PC-9 (cell line): ENCODE data around the gene ZNF407. TPM values are rescaled to one million over a fixed set of nuclear protein-coding genes. Genes with fewer than 3 reads are reported as not detected.
"Not testable (repeated sequence)": the region's sequence is repeated elsewhere in the genome, so short reads cannot be mapped to it uniquely, and the experiment has no call there.

Experiments
- BruUV-seq: library from RNA; stranded (reverse); fragments of 400-500 nt; replicated peaks from 2 replicates; lab custom pipeline; 2021; lab: Mats Ljungman, UMichigan
- CTCF ChIA-PET: fragments of 300-600 bp; sonication (Branson Sonifier 250); formaldehyde crosslinking; loops from one replicate; lab custom pipeline; 2022; ENCODE audit warnings: antibody characterized with exemption; lab: Charles Lee
- POLR2A ChIA-PET: fragments of 300-600 bp; sonication (Branson Sonifier 250); formaldehyde crosslinking; loops from one replicate; lab custom pipeline; 2022; ENCODE audit warnings: antibody characterized with exemption; ENCODE audit not compliant: unreplicated experiment; lab: Charles Lee
- DNase-seq, 2 experiments: peaks; one replicate each; pipeline versions ENCODE4 v3.0.0 to v3.0.0-alpha.2; 2015 to 2022; ENCODE audit warnings: mixed read lengths in 1 of 2
- H2AFZ ChIP-seq: fragments of 200-600 bp; sonication (generic); 2 replicates; pipeline ENCODE4 v1.8.1; 2017; ENCODE audit warnings: antibody characterized with exemption
- H3F3A ChIP-seq: fragments of 200-600 bp; sonication (generic); 2 replicates; pipeline ENCODE4 v1.8.1; 2017; ENCODE audit warnings: antibody characterized with exemption, mild to moderate bottlenecking, low read depth; ENCODE audit not compliant: insufficient read depth
- H3K27ac ChIP-seq: fragments of 200-600 bp; sonication (generic); 2 replicates; pipeline ENCODE4 v1.6.1; 2016; ENCODE audit warnings: mixed run types
- H3K27me3 ChIP-seq: fragments of 200-600 bp; sonication (generic); 2 replicates; pipeline ENCODE4 v1.6.1; 2016; ENCODE audit warnings: low read depth, mixed run types; ENCODE audit not compliant: insufficient read depth
- H3K36me3 ChIP-seq: fragments of 200-600 bp; sonication (generic); 2 replicates; pipeline ENCODE4 v1.6.1; 2016; ENCODE audit warnings: low read depth, mixed run types
- H3K4me1 ChIP-seq: fragments of 200-600 bp; sonication (generic); replicated peaks from 2 replicates; pipeline ENCODE4 v1.6.1; 2016; ENCODE audit warnings: mixed run types; ENCODE audit not compliant: insufficient read depth
- H3K4me2 ChIP-seq: fragments of 200-600 bp; sonication (generic); 2 replicates; pipeline ENCODE4 v1.6.1; 2017; ENCODE audit warnings: mixed run types
- H3K4me3 ChIP-seq: fragments of 200-600 bp; sonication (generic); 2 replicates; pipeline ENCODE4 v1.6.1; 2016; ENCODE audit warnings: mixed run types
- H3K79me2 ChIP-seq: fragments of 200-600 bp; sonication (generic); 2 replicates; pipeline ENCODE4 v1.6.1; 2017; ENCODE audit warnings: low read depth, mixed run types
- H3K9me2 ChIP-seq: fragments of 200-600 bp; sonication (generic); 2 replicates; pipeline ENCODE4 v1.8.1; 2017; ENCODE audit warnings: mild to moderate bottlenecking; ENCODE audit not compliant: insufficient read depth
- H3K9me3 ChIP-seq: fragments of 200-600 bp; sonication (generic); 2 replicates; pipeline ENCODE4 v1.8.1; 2016; ENCODE audit warnings: low read depth; ENCODE audit not compliant: insufficient read depth
- H4K20me1 ChIP-seq: fragments of 200-600 bp; sonication (generic); 2 replicates; pipeline ENCODE4 v1.8.1; 2017; ENCODE audit not compliant: insufficient read depth
- CTCF ChIP-seq: fragments of 200-600 bp; sonication (generic); conservative IDR thresholded peaks from 2 replicates; pipeline ENCODE4 v1.6.1; 2017; ENCODE audit warnings: mixed run types, antibody characterized with exemption, mild to moderate bottlenecking, moderate library complexity
- EZH2 ChIP-seq: fragments of 200-600 bp; sonication (generic); IDR thresholded peaks from 2 replicates; pipeline ENCODE4 v1.8.0; 2017; ENCODE audit warnings: antibody characterized with exemption, low read depth
- intact Hi-C: fragments of 100-400 bp; cut with micrococcal nuclease; formaldehyde crosslinking; loops from one replicate; pipeline ENCODE4 v1.10.0; 2022; ENCODE audit not compliant: unreplicated experiment
- total RNA-seq: library from RNA; stranded (reverse); gene quantifications from 2 replicates; pipeline ENCODE4 v1.2.3, GENCODE V29; 2021

The ZNF407 gene
- total RNA-seq, 1 experiment from 2014 or later: 13.4 TPM

GRCh38 chr18:74563999-74564398, 33.7 kb upstream of the ZNF407 start:
- Histone ChIP-seq H3K79me2 (no peaks in the 10 kb centered on the region), H3F3A (no peaks in the 10 kb centered on the region), H3K9me2 (no peaks in the 10 kb centered on the region), H4K20me1 (no peaks in the 10 kb centered on the region), H3K36me3 (no peaks in the 10 kb centered on the region), H3K27ac (no peak overlapping the region), H3K4me1 (no peaks in the 10 kb centered on the region), H3K4me2 (no peak overlapping the region), H3K4me3 (no peak overlapping the region), H3K27me3 (peaks cover 96% of the 10 kb centered on the region), H2AFZ (no peak overlapping the region), H3K9me3 (no peaks in the 10 kb centered on the region)
- TF ChIP-seq EZH2 (no peak), CTCF (no peak)
- intact Hi-C loops: no loop called here
- POLR2A ChIA-PET: no interaction called here
- no TSS peak for BruUV-seq
- CTCF ChIA-PET: interaction anchor here (0.7 kb wide), 1 partner anchor 254 kb away, joined by 5 read pairs; no protein-coding TSS in a partner anchor
- DNase-seq: no peak

GRCh38 chr18:74565164-74565563, 32.5 kb upstream of the ZNF407 start:
- H3K9me3 ChIP-seq, H3K27ac ChIP-seq, H3F3A ChIP-seq, H3K4me1 ChIP-seq, BruUV-seq, H3K4me2 ChIP-seq, H2AFZ ChIP-seq, intact Hi-C loops, DNase-seq, H3K4me3 ChIP-seq, H3K36me3 ChIP-seq, H3K9me2 ChIP-seq, H3K79me2 ChIP-seq, H4K20me1 ChIP-seq, CTCF ChIA-PET, POLR2A ChIA-PET: not testable (repeated sequence)
- H3K27me3 ChIP-seq: peaks cover 93% of the 10 kb centered on the region

GRCh38 chr18:74565993-74566392, 31.7 kb upstream of the ZNF407 start:
- H3K4me1 ChIP-seq, POLR2A ChIA-PET, H3F3A ChIP-seq, H3K9me3 ChIP-seq, H2AFZ ChIP-seq, H3K27ac ChIP-seq, H3K4me2 ChIP-seq, BruUV-seq, H4K20me1 ChIP-seq, H3K9me2 ChIP-seq, H3K36me3 ChIP-seq, H3K79me2 ChIP-seq, CTCF ChIA-PET, DNase-seq, intact Hi-C loops, H3K4me3 ChIP-seq: not testable (repeated sequence)
- H3K27me3 ChIP-seq: peaks cover 93% of the 10 kb centered on the region

DNA sequence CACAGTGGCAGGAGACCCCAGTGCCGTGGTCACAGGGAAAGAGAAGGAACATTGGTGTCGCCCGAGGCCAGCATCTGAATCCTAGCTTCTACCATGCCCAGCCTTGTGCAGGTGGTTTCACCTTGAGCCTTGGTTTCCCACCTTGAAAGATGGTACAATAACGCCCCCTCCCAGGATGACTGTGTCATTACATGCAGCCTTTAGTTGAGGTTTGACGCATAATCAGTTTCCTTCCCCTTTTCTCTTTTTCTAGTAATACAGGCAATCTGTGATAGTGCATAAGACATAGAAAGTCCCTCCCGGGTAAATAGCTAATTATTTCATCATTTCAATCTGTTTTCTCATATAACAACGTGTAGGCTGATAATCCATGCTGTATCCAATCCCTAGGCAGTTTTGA, 29.8 kb upstream of the ZNF407 start:
- DNase-seq: no peak
- Histone ChIP-seq H4K20me1 (no peaks in the 10 kb centered on the region), H3K4me3 (no peak overlapping the region), H3K4me1 (no peaks in the 10 kb centered on the region), H3K36me3 (no peaks in the 10 kb centered on the region), H3K4me2 (no peak overlapping the region), H3K9me3 (no peaks in the 10 kb centered on the region; the same call in 1 of the 2 replicates), H2AFZ (no peak overlapping the region), H3F3A (no peaks in the 10 kb centered on the region), H3K27me3 (peaks cover 91% of the 10 kb centered on the region), H3K79me2 (no peaks in the 10 kb centered on the region), H3K9me2 (no peaks in the 10 kb centered on the region), H3K27ac (no peak overlapping the region)
- TF ChIP-seq EZH2 (no peak), CTCF (no peak)
- intact Hi-C loops: no loop called here
- ChIA-PET POLR2A (no interaction called here), CTCF (no interaction called here)
- BruUV-seq: no TSS peak
